DOHH2 (cell line): ENCODE measurements around the gene SIVA1.

Source experiments
- EZH2phosphoT487 ChIP-seq: fragments of 200-600 bp; sonication (generic); IDR thresholded peaks from 2 replicates; pipeline ENCODE4 v1.6.1; 2017; ENCODE audit warnings: borderline replicate concordance, mild to moderate bottlenecking, antibody characterized with exemption, low read length, moderate library complexity, mixed read lengths
- TF ChIP-seq, protein P1 (sequence below): fragments of 200-600 bp; sonication (generic); IDR thresholded peaks from one replicate; pipeline ENCODE4 v1.5.1; 2014; ENCODE audit warnings: antibody characterized with exemption, mild to moderate bottlenecking, low read depth, low read length; ENCODE audit not compliant: poor library complexity, severe bottlenecking

- TF ChIP-seq, protein P1, sequence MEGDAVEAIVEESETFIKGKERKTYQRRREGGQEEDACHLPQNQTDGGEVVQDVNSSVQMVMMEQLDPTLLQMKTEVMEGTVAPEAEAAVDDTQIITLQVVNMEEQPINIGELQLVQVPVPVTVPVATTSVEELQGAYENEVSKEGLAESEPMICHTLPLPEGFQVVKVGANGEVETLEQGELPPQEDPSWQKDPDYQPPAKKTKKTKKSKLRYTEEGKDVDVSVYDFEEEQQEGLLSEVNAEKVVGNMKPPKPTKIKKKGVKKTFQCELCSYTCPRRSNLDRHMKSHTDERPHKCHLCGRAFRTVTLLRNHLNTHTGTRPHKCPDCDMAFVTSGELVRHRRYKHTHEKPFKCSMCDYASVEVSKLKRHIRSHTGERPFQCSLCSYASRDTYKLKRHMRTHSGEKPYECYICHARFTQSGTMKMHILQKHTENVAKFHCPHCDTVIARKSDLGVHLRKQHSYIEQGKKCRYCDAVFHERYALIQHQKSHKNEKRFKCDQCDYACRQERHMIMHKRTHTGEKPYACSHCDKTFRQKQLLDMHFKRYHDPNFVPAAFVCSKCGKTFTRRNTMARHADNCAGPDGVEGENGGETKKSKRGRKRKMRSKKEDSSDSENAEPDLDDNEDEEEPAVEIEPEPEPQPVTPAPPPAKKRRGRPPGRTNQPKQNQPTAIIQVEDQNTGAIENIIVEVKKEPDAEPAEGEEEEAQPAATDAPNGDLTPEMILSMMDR = no peak
- TF ChIP-seq EZH2phosphoT487 = no peak
Measured at GRCh38 chr14:104754213-104754851, 1.4 kb downstream of the SIVA1 start.
